NCI-H2171 (cell line): ENCODE measurements around the gene MGP.

Experiments used
- DNase-seq: peaks from one replicate; lab custom pipeline; 2025; lab: John Stamatoyannopoulos, UW

MGP gene

GRCh38 chr12:14885718-14886221, at the start of gene MGP:
Gene MGP (minus strand): TSS chr12:14885854. CDS start chr12:14885791, 63 bp downstream.
- no peak for DNase-seq

GRCh38 chr12:14935031-14935430, 49.4 kb upstream of the MGP start:
- DNase-seq = no peak

GRCh38 chr12:14934511-14934910, 48.9 kb upstream of the MGP start:
- DNase-seq = no peak

GRCh38 chr12:14931791-14932560, 46.3 kb upstream of the MGP start:
- DNase-seq = no peak

GRCh38 chr12:14931359-14931758, 45.7 kb upstream of the MGP start:
- no peak for DNase-seq

GRCh38 chr12:14930299-14930698, 44.6 kb upstream of the MGP start:
- no peak for DNase-seq

- no peak for DNase-seq
Measured at GRCh38 chr12:14928931-14929330, 43.3 kb upstream of the MGP start.

- no peak for DNase-seq
Measured at GRCh38 chr12:14927267-14927666, 41.6 kb upstream of the MGP start.

- DNase-seq = no peak
Measured at GRCh38 chr12:14924541-14924940, 38.9 kb upstream of the MGP start.

- DNase-seq = no peak
Measured at GRCh38 chr12:14923944-14924343, 38.3 kb upstream of the MGP start.

GRCh38 chr12:14921218-14921617, 35.6 kb upstream of the MGP start:
- DNase-seq = no peak

GRCh38 chr12:14920475-14921126, 34.9 kb upstream of the MGP start:
- DNase-seq = no peak

- DNase-seq = no peak
Measured at GRCh38 chr12:14919455-14919854, 33.8 kb upstream of the MGP start.

GRCh38 chr12:14915736-14916135, 30.1 kb upstream of the MGP start:
- DNase-seq = no peak

GRCh38 chr12:14913381-14913781, 27.7 kb upstream of the MGP start:
- DNase-seq = peak; percentile 69

- DNase-seq = no peak
Measured at GRCh38 chr12:14911131-14911530, 25.5 kb upstream of the MGP start.

GRCh38 chr12:14910090-14910915, 24.6 kb upstream of the MGP start:
- DNase-seq = no peak

- no peak for DNase-seq
Measured at GRCh38 chr12:14907953-14908352, 22.3 kb upstream of the MGP start.

GRCh38 chr12:14906114-14906513, 20.5 kb upstream of the MGP start:
- no peak for DNase-seq

- no peak for DNase-seq
Measured at GRCh38 chr12:14905269-14906004, 19.8 kb upstream of the MGP start.

GRCh38 chr12:14904854-14905253, 19.2 kb upstream of the MGP start:
- DNase-seq = no peak
